Central memory CD8-positive, alpha-beta T cell (primary cell): ENCODE measurements around the gene RNF138.

Experiments used
- ATAC-seq: fragments of 150-1000 bp; cut with Tn5 transposase; replicated peaks from 2 replicates; pipeline ENCODE4 v1.10.0; 2022; ENCODE audit warnings: mild to moderate bottlenecking, moderate FRiP score, moderate number of reproducible peaks; ENCODE audit not compliant: poor library complexity, severe bottlenecking; ENCODE audit errors: extremely low read depth
- DNase-seq, 2 donors: peaks; one replicate each; pipeline ENCODE4 v3.0.0; 2021; ENCODE audit warnings: low spot score in 2 of 2
- H3K27ac Mint-ChIP-seq: one replicate; pipeline ENCODE4 v1.8.0; 2022; ENCODE audit warnings: low read depth, mild to moderate bottlenecking, moderate library complexity, mixed read lengths
- H3K27me3 Mint-ChIP-seq: one replicate; pipeline ENCODE4 v1.8.0; 2022; ENCODE audit warnings: mixed read lengths
- H3K36me3 Mint-ChIP-seq: one replicate; pipeline ENCODE4 v1.8.0; 2022; ENCODE audit warnings: mild to moderate bottlenecking, moderate library complexity, mixed read lengths; ENCODE audit not compliant: insufficient read depth
- H3K4me1 Mint-ChIP-seq: one replicate; pipeline ENCODE4 v1.8.0; 2022; ENCODE audit warnings: mixed read lengths
- H3K4me3 Mint-ChIP-seq: one replicate; pipeline ENCODE4 v1.8.0; 2022; ENCODE audit warnings: mild to moderate bottlenecking, moderate library complexity, mixed read lengths
- H3K9me3 Mint-ChIP-seq: one replicate; pipeline ENCODE4 v1.8.0; 2022; ENCODE audit warnings: mixed read lengths

The RNF138 gene, protein sequence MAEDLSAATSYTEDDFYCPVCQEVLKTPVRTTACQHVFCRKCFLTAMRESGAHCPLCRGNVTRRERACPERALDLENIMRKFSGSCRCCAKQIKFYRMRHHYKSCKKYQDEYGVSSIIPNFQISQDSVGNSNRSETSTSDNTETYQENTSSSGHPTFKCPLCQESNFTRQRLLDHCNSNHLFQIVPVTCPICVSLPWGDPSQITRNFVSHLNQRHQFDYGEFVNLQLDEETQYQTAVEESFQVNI

DNA sequence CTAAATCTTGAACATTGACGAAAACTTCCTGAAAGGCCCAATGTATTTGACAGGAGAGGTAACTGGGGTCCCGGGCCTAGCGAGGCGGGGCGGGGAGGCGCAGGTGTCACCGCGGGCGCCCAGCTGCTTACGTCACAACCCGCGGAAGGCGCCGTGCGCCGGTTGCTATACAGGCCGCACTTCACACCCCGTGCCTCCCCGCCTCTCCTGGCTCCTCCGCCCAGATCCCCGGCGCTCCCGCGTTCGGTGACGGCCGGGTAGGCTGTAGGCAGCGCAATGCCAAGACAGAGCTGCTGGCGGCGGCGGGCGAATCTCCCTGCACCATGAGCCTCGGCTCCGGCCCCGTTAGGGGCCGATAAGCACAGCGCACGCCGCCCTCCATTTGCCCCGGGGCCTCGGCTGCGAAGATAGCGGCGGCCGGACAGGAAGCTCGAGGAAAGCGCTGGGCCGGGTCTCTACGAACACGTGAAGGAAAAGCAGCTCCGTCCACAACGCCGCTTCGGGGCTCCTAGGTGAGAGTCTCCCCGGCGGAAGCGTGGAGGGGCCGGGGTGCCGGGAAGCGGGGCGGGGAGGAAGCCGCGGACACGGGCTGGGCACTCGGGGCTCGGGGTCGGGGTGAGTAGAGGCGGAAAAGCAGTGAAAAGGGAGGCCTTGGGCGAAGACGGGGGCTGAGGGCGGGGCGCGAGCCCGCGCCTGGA is at the start of gene RNF138:
Gene RNF138 (plus strand): TSS at position 151 of the 698 bp plus-strand sequence. CDS start 903 bp downstream, outside the sequence.
- peak within 1 kb of the TSS; percentile 97 for H3K4me3 Mint-ChIP-seq
- peak; percentile 84 for DNase-seq
- ATAC-seq, result peak; percentile 75
- H3K36me3 Mint-ChIP-seq, result peaks cover 30% of the 10 kb centered on the region
- H3K4me1 Mint-ChIP-seq, result peaks cover 34% of the 10 kb centered on the region
- no peaks in the 10 kb centered on the region for H3K27me3 Mint-ChIP-seq
- H3K9me3 Mint-ChIP-seq, result no peaks in the 10 kb centered on the region
- H3K27ac Mint-ChIP-seq, result peak within 1 kb of the TSS; percentile 94

DNA sequence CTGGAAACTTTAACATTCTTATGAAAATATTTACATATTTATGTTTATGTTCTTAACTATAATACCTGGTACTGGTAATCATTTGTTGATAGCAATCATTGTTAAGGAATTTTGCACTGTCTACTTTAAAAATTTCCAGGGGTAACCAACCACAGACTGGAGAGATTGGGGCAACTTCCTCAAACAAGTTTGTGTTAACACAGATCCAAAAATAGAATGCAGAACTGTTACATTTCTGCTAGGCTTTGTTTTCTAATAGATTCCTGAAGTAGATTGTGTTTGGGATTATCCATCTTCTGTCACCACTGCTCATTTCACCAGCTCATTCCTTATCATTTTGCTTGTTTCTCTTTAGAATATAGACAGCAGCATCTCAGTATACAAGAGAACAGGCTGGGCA is 49.3 kb upstream of the RNF138 start:
- Mint-ChIP-seq H3K4me3 (peak overlapping the region; percentile 25), H3K27ac (peak overlapping the region; percentile 41), H3K9me3 (no peaks in the 10 kb centered on the region), H3K36me3 (peaks cover 75% of the 10 kb centered on the region), H3K27me3 (no peaks in the 10 kb centered on the region), H3K4me1 (peaks cover 45% of the 10 kb centered on the region)
- no peak for DNase-seq
- ATAC-seq, result no peak

DNA sequence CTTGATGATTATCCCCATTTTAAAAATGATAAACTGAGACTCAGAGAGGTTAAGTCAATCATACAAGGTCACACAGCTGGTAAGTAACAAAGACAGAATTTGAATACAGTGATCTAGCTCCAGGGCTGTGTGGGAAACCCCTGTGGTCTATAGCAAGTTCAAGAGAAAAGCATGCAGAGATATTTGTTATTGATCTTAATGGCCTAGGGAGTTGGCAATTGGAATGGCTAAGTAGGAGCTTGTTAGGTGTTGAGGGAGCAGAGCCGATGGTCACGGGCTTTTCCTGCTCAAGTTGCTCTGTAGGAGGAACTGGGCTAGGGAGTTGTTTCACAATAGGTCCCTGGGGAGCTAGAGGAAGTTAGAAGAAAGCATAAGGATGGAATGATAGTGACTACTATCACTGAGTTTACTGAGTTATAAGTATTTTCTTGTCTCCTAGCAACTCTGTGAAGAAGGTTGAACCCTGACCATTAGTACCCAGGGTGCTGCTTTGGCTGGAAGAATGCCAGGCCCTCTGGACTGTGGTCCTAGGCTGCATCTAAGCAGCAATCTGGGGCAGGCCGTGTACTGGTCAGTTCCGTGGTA is 43.1 kb upstream of the RNF138 start:
- peak overlapping the region; percentile 51 for H3K27ac Mint-ChIP-seq
- no peaks in the 10 kb centered on the region for H3K9me3 Mint-ChIP-seq
- H3K4me3 Mint-ChIP-seq, result peak overlapping the region; percentile 53
- ATAC-seq (no peak), DNase-seq (no peak)
- H3K36me3 Mint-ChIP-seq, result peaks cover 72% of the 10 kb centered on the region
- H3K27me3 Mint-ChIP-seq, result no peaks in the 10 kb centered on the region
- H3K4me1 Mint-ChIP-seq, result peaks cover 36% of the 10 kb centered on the region

DNA sequence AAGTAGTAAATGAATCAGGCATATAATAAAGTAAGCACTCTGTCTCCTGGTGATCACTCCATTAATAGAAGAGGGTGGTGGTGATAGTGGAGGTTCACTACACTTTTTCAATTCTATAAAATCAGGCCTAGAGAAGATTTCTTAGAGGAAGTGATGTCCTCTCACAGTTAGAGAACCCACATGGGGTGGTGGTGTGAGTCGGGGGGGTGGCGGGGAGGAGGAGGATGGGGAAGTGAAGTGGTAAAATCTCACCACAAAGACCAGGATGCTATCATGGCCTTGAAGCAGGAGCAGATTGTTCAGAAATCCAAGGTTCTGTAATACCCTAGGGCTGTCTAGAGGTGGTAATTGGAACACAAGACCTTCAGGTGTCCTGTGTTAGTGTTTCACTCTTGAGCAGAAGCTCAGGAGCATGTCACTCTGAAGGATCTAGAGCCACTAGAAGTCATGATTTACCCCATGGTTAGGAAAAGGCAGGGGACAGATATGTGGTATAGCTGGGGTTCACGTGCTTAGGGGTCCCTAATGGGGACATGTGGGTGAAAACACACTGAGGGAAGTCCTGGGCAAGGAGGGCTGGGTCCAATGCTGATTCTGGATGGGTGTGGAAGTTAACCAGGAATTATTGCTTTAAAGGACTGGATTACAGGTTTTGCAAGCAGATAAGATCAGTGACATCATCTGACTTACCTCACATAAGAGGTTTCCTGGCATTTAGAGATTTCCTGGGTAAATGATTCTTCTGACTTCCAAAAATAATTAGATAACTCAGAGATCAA is 42.1 kb upstream of the RNF138 start:
- no peaks in the 10 kb centered on the region for H3K9me3 Mint-ChIP-seq
- peak overlapping the region; percentile 53 for H3K4me3 Mint-ChIP-seq
- ATAC-seq (peak; percentile 81), DNase-seq (no peak)
- peaks cover 36% of the 10 kb centered on the region for H3K4me1 Mint-ChIP-seq
- no peaks in the 10 kb centered on the region for H3K27me3 Mint-ChIP-seq
- H3K36me3 Mint-ChIP-seq, result peaks cover 75% of the 10 kb centered on the region
- H3K27ac Mint-ChIP-seq, result peak overlapping the region; percentile 51

DNA sequence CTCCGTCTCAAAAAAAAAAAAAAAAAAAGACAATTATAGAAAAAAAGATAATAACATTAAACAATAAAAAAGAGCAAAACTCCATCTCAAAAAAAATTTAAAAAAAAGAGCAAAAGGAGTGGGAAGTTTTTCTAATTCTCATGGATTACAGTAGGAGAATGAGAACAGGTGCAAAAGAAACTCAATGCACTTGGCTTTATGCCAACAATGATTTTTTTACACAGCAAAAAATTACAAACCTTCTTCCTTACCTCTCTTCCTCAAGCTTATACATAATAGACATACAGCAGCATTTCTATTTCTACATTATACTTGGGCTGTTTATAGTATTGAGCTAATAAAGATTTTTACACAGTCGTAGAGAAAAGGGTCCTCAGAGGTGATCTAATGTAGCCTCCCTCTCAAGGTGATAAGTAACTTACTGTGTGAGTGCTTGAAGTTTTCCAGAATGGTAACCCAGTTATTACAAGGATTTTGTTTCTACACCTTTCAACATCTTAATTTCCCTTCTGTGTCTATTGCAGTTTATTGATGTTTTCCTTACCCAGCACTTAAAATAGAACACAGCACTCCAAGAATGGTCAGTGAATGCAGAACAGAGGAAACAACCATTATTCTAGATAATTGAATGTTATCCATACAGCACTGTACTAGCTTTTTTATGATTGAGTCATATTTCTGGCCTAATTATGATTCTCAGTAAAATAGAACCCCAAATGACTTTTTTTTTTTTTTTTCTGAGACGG is 34.9 kb upstream of the RNF138 start:
- no peak for ATAC-seq
- no peak overlapping the region for H3K27ac Mint-ChIP-seq
- H3K9me3 Mint-ChIP-seq, result no peaks in the 10 kb centered on the region

DNA sequence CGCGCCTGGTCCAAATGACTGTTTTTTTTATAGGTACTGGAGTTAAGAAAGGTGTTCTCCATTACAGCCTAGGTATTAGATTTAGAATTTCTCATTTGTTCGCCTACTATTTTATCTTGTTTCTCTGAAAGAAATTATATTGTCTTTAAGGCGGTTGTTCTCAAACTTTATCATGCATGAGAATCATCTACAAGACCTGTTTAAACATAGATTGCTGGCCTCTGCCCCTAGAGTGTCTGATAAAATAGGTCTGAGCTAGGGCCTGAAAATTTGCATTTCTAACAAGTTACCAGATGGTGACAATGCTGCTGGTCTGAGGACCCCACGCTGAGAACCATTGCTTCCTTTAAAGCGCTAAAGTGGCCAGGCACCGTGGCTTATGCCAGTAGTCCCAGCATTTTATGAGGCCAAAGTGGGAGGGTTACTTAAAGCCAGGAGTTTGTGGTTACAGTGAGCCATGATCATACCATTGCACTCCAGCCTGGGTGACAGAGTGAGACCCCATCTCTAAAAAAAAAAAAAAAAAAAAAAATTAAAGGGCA is 34.0 kb upstream of the RNF138 start:
- no peak for ATAC-seq
- no peak overlapping the region for H3K27ac Mint-ChIP-seq
- peaks cover 52% of the 10 kb centered on the region for H3K36me3 Mint-ChIP-seq
- H3K27me3 Mint-ChIP-seq, result no peaks in the 10 kb centered on the region
- H3K9me3 Mint-ChIP-seq, result no peaks in the 10 kb centered on the region
- peaks cover 41% of the 10 kb centered on the region for H3K4me1 Mint-ChIP-seq
- no peak for DNase-seq
- no peak overlapping the region for H3K4me3 Mint-ChIP-seq

More for the DNA sequence above, 34.9 kb upstream of the RNF138 start:
- Mint-ChIP-seq H3K27me3 (no peaks in the 10 kb centered on the region), H3K36me3 (peaks cover 55% of the 10 kb centered on the region), H3K4me3 (no peak overlapping the region), H3K4me1 (peaks cover 42% of the 10 kb centered on the region)
- no peak for DNase-seq

DNA sequence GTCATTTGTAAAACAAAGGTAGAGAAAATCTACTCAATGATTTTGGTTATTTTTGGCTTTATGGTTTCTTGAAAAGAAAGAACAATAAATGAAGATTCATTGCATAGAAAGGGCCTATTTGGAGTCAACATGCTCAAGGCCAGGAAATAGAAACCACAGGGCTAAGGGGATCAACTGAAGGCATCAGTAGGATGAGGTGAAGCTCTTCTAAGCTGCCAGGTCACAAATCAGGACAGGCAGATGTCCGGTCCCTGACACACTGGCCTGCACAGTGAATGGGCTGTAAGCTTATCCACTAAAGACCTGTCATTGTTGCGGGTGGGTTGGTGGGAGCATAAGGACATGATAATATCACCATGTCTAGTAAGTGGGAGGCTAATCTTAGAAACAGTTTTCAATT is 31.6 kb upstream of the RNF138 start:
- H3K9me3 Mint-ChIP-seq, result no peaks in the 10 kb centered on the region
- H3K4me1 Mint-ChIP-seq, result peaks cover 40% of the 10 kb centered on the region
- H3K27ac Mint-ChIP-seq, result no peak overlapping the region
- H3K27me3 Mint-ChIP-seq, result no peaks in the 10 kb centered on the region
- peaks cover 51% of the 10 kb centered on the region for H3K36me3 Mint-ChIP-seq
- no peak for DNase-seq
- ATAC-seq, result no peak
- H3K4me3 Mint-ChIP-seq, result no peak overlapping the region

DNA sequence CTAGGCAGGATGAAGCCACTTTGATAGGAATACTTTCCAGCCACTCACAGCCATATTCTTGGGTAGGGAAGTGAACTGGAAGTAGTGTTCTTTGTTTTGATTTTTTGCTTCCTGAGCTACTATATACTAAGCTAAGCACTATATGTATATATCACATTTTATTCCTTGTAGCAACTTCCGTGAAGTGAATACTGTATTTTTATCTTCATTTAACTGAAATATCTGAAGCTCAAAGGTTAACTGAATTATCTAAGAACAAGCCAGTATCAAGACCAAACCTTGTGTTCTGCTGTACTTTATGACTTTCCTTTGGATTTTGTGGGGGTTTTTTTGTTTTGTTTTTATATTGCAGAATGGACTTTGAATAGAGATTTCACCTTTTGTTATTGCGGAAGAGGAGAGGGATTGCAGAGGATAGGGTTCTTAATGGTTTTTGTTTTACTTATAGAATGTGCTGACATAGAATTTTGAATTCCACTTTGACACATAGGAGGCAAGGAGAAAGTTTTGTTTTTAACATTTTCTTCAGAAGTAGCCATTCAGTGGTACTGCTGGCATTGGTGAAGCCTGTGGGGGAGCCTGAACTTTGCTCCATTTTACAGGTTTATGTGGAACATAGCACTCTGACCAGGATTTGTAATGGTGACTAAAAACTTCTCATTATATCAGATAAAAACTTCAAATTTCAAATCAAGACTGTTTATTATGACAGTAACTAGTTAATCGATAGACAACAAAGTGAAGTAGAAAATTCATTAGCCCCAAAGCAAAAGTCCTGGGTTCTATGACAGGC is 24.1 kb upstream of the RNF138 start:
- no peak for ATAC-seq
- Mint-ChIP-seq H3K36me3 (peaks cover 66% of the 10 kb centered on the region), H3K4me1 (peaks cover 6% of the 10 kb centered on the region), H3K9me3 (no peaks in the 10 kb centered on the region), H3K4me3 (no peak overlapping the region), H3K27ac (no peak overlapping the region), H3K27me3 (no peaks in the 10 kb centered on the region)
- DNase-seq, result no peak

DNA sequence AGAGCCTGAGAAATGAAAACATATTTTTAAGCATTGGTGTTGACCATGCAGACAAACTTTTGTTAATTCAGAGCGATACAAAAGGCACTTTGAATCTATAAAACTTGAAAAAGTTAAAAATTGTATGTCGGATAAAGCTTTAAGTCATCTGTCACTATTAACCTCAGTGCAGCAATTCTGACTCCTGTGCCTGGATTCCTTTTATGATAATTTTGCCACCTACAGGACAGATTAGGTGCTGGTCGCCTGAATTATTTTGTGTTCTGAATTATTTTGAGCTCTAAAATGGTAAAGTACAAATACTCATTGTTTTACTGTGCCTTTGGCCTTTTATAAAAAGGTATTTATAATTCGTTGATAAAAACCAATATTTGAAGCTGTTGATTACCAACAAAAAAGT is 19.4 kb upstream of the RNF138 start:
- Mint-ChIP-seq H3K9me3 (no peaks in the 10 kb centered on the region), H3K4me3 (no peak overlapping the region), H3K36me3 (peaks cover 48% of the 10 kb centered on the region), H3K27ac (no peak overlapping the region), H3K27me3 (no peaks in the 10 kb centered on the region), H3K4me1 (peaks cover 11% of the 10 kb centered on the region)
- ATAC-seq, result peak; percentile 65
- no peak for DNase-seq

DNA sequence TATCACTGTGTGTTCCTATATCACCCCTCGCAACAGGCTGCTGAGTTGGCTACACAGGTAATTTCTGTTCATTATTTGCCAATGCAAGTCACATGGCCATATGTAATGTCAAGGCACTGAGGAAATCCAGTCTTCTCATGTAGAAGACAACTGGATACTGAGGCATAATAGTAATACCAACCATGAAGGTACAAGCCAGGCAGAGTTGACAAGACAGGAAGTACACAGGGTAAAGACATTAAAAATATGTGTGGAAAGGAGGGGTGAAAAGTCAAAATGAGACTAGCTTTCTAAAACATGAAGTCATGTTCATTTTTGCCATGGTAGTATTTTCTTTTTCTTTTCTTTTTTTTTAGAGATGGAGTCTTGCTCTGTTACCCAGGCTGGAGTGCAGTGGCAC is 17.5 kb upstream of the RNF138 start:
- peaks cover 32% of the 10 kb centered on the region for H3K36me3 Mint-ChIP-seq
- H3K4me1 Mint-ChIP-seq, result peaks cover 11% of the 10 kb centered on the region
- H3K4me3 Mint-ChIP-seq, result no peak overlapping the region
- H3K27ac Mint-ChIP-seq, result peak overlapping the region; percentile 43
- ATAC-seq, result no peak
- no peaks in the 10 kb centered on the region for H3K9me3 Mint-ChIP-seq
- H3K27me3 Mint-ChIP-seq, result no peaks in the 10 kb centered on the region
- DNase-seq, result no peak

DNA sequence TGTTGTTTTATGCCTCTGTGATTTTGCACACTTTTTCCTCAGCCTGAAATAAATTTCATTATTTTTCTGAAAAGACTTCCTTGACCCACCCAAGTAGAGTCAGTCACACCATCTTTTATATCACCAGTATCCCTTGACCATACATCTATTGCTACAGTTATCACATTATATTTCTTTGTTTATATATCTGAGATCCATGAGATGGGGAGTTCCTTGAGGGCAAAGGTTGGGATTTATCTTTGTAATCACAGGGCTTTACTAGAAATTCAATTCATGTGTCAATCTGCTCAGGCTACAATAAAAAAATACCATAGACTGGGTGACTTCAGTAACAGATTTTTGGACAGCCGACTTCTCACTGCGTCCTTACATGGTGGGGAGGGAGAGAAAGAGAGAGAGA is 12.8 kb upstream of the RNF138 start:
- no peak for ATAC-seq
- H3K9me3 Mint-ChIP-seq, result no peaks in the 10 kb centered on the region
- peaks cover 16% of the 10 kb centered on the region for H3K4me1 Mint-ChIP-seq
- no peak overlapping the region for H3K4me3 Mint-ChIP-seq
- H3K36me3 Mint-ChIP-seq, result peaks cover 25% of the 10 kb centered on the region
- DNase-seq, result no peak
- no peaks in the 10 kb centered on the region for H3K27me3 Mint-ChIP-seq
- no peak overlapping the region for H3K27ac Mint-ChIP-seq
